ENCODE measurements around the gene R3HDML.

DNA sequence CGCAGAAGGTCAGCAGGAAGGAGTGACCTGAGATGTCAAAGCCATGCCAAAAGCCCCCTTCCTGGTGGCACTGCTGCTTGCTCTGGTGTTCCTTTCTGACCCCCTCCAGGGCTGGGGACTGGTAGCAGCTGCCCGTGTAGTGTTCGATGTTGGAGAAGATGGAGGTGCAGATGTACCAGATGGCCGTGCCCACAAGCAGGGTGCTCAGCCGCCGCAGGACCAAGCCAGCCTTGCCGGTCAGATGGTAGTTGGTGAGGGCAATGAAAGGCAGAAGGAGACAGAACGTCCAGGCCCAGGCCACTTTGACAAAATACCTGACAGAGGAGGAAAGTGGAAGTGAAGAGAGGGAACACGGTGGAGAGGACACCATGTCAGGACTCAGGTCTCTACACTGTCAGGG lies 29.9 kb upstream of the R3HDML start:
- TF ChIP-seq POLR2A (IDR thresholded peaks at IDR 0.05; ENCODE audit: low read depth, low read length) (no peak), POLR2AphosphoS5 (IDR thresholded peaks at IDR 0.05; ENCODE audit: low read depth, low read length) (no peak), TAF1 (IDR thresholded peaks at IDR 0.05; ENCODE audit: borderline replicate concordance, low read depth, low read length) (no peak)

All from GM12892 (cell line).